SK-N-SH (cell line): ENCODE data around the gene NHLH1. TPM values are rescaled to one million over a fixed set of nuclear protein-coding genes. Genes with fewer than 3 reads are reported as not detected.

Experiments used
- CTCF ChIA-PET: fragments of 300-600, 350-600 bp; formaldehyde crosslinking; extraction: SDS; loops from one replicate; lab custom pipeline; 2021; lab: Yijun Ruan, JAX
- POLR2A ChIA-PET: fragments of 350-600 bp; sonication (Branson Sonifier 250); formaldehyde crosslinking; extraction: SDS; loops from one replicate; lab custom pipeline; 2020; ENCODE audit warnings: antibody characterized with exemption, inconsistent platforms; lab: Yijun Ruan, JAX
- DNase-seq: peaks from one replicate; pipeline ENCODE4 v3.0.0; 2012
- H2AFZ ChIP-seq: fragments of 200-600 bp; sonication (generic); 2 replicates; pipeline ENCODE4 v1.8.1; 2016; ENCODE audit warnings: antibody characterized with exemption, mild to moderate bottlenecking, low read depth
- H3F3A ChIP-seq: fragments of 200-600 bp; sonication (generic); replicated peaks from 2 replicates; pipeline ENCODE3; 2016; ENCODE audit warnings: antibody characterized with exemption, mild to moderate bottlenecking; ENCODE audit not compliant: insufficient read depth
- H3K27ac ChIP-seq, 2 experiments: fragments of 200-500 bp in 1 of 2; fragments of 200-600 bp in 1 of 2; sonication (Bioruptor generic) in 1 of 2; sonication (generic), shearing (Covaris generic) in 1 of 2; 2 replicates each; pipeline versions ENCODE4 v1.5.1 to v1.6.1; 2014 to 2016; ENCODE audit warnings: low read depth in 2 of 2, inconsistent platforms in 1 of 2, low read length in 1 of 2, mild to moderate bottlenecking in 1 of 2, mixed read lengths in 1 of 2
- H3K27me3 ChIP-seq: fragments of 200-600 bp; sonication (generic), shearing (Covaris generic); 2 replicates; pipeline ENCODE4 v1.6.1; 2016; ENCODE audit warnings: mixed run types; ENCODE audit not compliant: insufficient read depth
- H3K36me3 ChIP-seq, 2 experiments: fragments of 200-500 bp in 1 of 2; fragments of 200-600 bp in 1 of 2; sonication (Bioruptor generic) in 1 of 2; sonication (generic) in 1 of 2; replicated peaks in 1 of 2; 2 replicates each; pipeline versions ENCODE3 to v1.5.1; 2014 to 2016; ENCODE audit warnings: low read length in 1 of 2, mild to moderate bottlenecking in 1 of 2; ENCODE audit not compliant: insufficient read depth in 2 of 2, control insufficient read depth in 1 of 2
- H3K4me1 ChIP-seq, 2 experiments: fragments of 200-500 bp in 1 of 2; fragments of 200-600 bp in 1 of 2; sonication (Bioruptor generic) in 1 of 2; sonication (generic), shearing (Covaris generic) in 1 of 2; 2 replicates each; pipeline versions ENCODE4 v1.5.1 to v1.6.1; 2014 to 2016; ENCODE audit warnings: low read depth in 1 of 2, low read length in 1 of 2, mixed run types in 1 of 2; ENCODE audit not compliant: insufficient read depth in 2 of 2, control insufficient read depth in 1 of 2
- H3K4me2 ChIP-seq: fragments of 200-600 bp; sonication (generic), shearing (Covaris generic); 2 replicates; pipeline ENCODE4 v1.6.1; 2017; ENCODE audit warnings: mixed run types
- H3K4me3 ChIP-seq, 2 experiments: fragments of 200-500 bp in 1 of 2; fragments of 200-600 bp in 1 of 2; sonication (Bioruptor generic) in 1 of 2; sonication (generic), shearing (Covaris generic) in 1 of 2; 2 replicates each; pipeline versions ENCODE4 v1.5.1 to v1.8.1; 2014 to 2016; ENCODE audit warnings: low read depth in 2 of 2, inconsistent platforms in 1 of 2, low read length in 1 of 2, mild to moderate bottlenecking in 1 of 2, mixed read lengths in 1 of 2, moderate library complexity in 1 of 2
- H3K79me2 ChIP-seq: fragments of 200-600 bp; sonication (generic); 2 replicates; pipeline ENCODE4 v1.8.1; 2017; ENCODE audit warnings: mild to moderate bottlenecking; ENCODE audit not compliant: insufficient read depth
- H3K9ac ChIP-seq: fragments of 200-600 bp; sonication (generic); 2 replicates; pipeline ENCODE4 v1.6.1; 2017; ENCODE audit warnings: mixed run types
- H3K9me2 ChIP-seq: fragments of 200-600 bp; sonication (generic); 2 replicates; pipeline ENCODE4 v1.6.1; 2017; ENCODE audit warnings: mixed run types
- H3K9me3 ChIP-seq: fragments of 200-600 bp; sonication (generic); 2 replicates; pipeline ENCODE4 v1.6.1; 2017; ENCODE audit warnings: mixed run types, mild to moderate bottlenecking, moderate library complexity
- H4K20me1 ChIP-seq: fragments of 200-600 bp; sonication (generic); 2 replicates; pipeline ENCODE4 v1.6.1; 2017; ENCODE audit warnings: mild to moderate bottlenecking, mixed run types; ENCODE audit not compliant: insufficient read depth
- CHD2 ChIP-seq: fragments of 150-350 bp; IDR thresholded peaks from 2 replicates; pipeline ENCODE4 v1.6.1; 2018; ENCODE audit warnings: low read length; ENCODE audit not compliant: partially characterized antibody
- CTCF ChIP-seq: fragments of 200-600 bp; sonication (generic); IDR thresholded peaks from 2 replicates; pipeline ENCODE4 v1.6.1; 2017; ENCODE audit warnings: antibody characterized with exemption, mild to moderate bottlenecking, moderate library complexity
- ELF1 ChIP-seq: IDR thresholded peaks from 2 replicates; pipeline ENCODE4 v1.4.0; 2012
- IRF3 ChIP-seq: fragments of 150-350 bp; IDR thresholded peaks from 2 replicates; pipeline ENCODE4 v1.6.1; 2016; ENCODE audit warnings: mild to moderate bottlenecking, low read depth, low read length
- JUND ChIP-seq: IDR thresholded peaks from 2 replicates; pipeline ENCODE4 v1.4.0; 2012
- MXI1 ChIP-seq: IDR thresholded peaks from 2 replicates; pipeline ENCODE4 v1.6.1; 2012; ENCODE audit warnings: mild to moderate bottlenecking, low read depth, low read length, improper control_type of control experiment
- NFIC ChIP-seq: IDR thresholded peaks from 2 replicates; pipeline ENCODE4 v1.4.0; 2012; ENCODE audit warnings: borderline replicate concordance
- POLR2AphosphoS5 ChIP-seq: IDR thresholded peaks from 2 replicates; pipeline ENCODE4 v1.6.1; 2012; ENCODE audit warnings: low read depth, low read length
- RAD21 ChIP-seq: IDR thresholded peaks from 2 replicates; pipeline ENCODE4 v1.6.1; 2012; ENCODE audit warnings: mild to moderate bottlenecking, low read length
- RCOR1 ChIP-seq: fragments of 150-350 bp; IDR thresholded peaks from 2 replicates; pipeline ENCODE4 v1.6.1; 2017; ENCODE audit warnings: antibody characterized with exemption, low read length
- RFX5 ChIP-seq: IDR thresholded peaks from 2 replicates; pipeline ENCODE4 v1.6.1; 2012; ENCODE audit warnings: mild to moderate bottlenecking, improper control_type of control experiment, low read length
- SIN3A ChIP-seq: IDR thresholded peaks from 2 replicates; pipeline ENCODE4 v1.6.1; 2012; ENCODE audit warnings: low read depth, mild to moderate bottlenecking, low read length, moderate library complexity, borderline replicate concordance
- TAF1 ChIP-seq: IDR thresholded peaks from 2 replicates; pipeline ENCODE4 v1.6.1; 2012; ENCODE audit warnings: low read depth, mild to moderate bottlenecking, low read length, moderate library complexity, borderline replicate concordance
- TCF12 ChIP-seq: IDR thresholded peaks from 2 replicates; pipeline ENCODE4 v1.4.0; 2012
- USF2 ChIP-seq: fragments of 150-350 bp; IDR thresholded peaks from 2 replicates; pipeline ENCODE4 v1.6.1; 2017; ENCODE audit warnings: antibody characterized with exemption, low read length, low read depth, borderline replicate concordance
- WGBS: methylation state at CpG from one replicate; pipeline ENCODE4 v1.1.6; 2017; ENCODE audit warnings: low lambda C conversion rate; 5-methylcytosine and 5-hydroxymethylcytosine counted together
- polyA plus RNA-seq, 3 experiments: library from polyadenylated mRNA; depleted of rRNA; stranded (reverse); fragments of >200 nt; gene quantifications; 2 replicates each; pipeline ENCODE4 v1.2.3, GENCODE V29; 2012
- TF ChIP-seq, protein P1 (sequence below): IDR thresholded peaks from 2 replicates; pipeline ENCODE4 v1.4.0; 2012; ENCODE audit warnings: low read depth, borderline replicate concordance

NHLH1 gene
- polyA plus RNA-seq, 1 of the 3 experiments (the other 2 are of a cell fraction) = 0.18 TPM

DNA sequence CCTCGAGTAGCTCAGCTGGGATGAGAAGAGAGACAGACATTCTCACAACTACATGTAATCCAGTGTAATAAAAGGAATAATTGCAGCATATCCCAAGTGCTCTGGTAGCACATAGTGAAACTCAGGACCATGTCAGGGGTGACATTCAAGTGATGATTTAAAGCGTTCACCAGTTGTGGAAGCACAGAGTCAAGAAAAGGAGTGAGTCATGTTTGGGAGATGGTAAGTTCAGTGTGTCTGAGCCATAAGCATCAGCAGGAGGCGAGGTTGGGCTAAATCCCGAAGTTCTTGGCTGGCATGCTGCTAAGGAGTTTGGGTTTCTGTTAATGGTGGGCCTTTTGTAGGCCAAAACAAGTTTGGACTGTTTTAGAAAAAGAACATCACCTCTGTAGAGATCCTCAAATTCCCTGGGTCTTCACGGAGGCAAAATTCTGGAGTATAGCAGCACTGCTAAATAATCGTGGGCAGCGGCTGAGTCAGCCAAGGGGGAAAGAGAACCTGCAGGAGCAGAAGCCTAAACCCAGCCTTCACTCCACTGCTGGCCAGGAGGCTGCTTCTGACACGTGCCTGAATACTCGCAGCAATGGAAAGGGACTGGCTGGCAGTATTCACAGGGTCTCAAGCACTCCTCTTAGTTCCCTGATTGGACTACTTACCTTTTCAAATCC lies 7.2 kb upstream of the NHLH1 start (continued):
- TF ChIP-seq, protein P1, sequence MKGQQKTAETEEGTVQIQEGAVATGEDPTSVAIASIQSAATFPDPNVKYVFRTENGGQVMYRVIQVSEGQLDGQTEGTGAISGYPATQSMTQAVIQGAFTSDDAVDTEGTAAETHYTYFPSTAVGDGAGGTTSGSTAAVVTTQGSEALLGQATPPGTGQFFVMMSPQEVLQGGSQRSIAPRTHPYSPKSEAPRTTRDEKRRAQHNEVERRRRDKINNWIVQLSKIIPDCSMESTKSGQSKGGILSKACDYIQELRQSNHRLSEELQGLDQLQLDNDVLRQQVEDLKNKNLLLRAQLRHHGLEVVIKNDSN = no peak
- no peak for TF ChIP-seq RCOR1
- no peak for TF ChIP-seq IRF3
- TF ChIP-seq CHD2 = no peak
- TF ChIP-seq POLR2AphosphoS5 = no peak
- no peak for TF ChIP-seq CTCF

DNA sequence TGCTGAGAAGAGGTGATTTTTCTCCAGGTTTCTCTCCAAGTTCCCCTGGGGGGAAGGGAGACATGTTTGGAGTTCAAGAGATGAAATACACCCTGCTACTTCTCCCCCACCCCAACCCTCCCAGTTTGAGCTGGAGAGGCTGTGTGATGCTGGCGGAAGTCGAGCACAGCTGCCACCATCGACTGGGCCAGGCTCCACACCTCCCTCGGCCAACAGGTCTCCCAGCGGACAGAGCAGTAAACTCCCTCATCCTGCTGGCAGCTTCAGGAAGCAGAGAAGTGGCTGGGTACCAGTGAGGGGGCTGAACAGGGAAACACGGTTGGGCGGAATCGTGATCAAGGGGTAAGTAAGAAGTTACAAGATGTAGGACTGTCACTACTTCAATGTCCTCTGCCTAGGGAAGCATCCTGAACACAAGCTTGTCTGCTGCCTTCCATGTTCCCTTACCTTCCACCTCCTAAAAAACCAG lies 6.6 kb upstream of the NHLH1 start:
- no peak for DNase-seq
- H3F3A ChIP-seq = peaks cover 5% of the 10 kb centered on the region
- no peak for TF ChIP-seq SIN3A
- TF ChIP-seq USF2 = no peak
- TF ChIP-seq ELF1 = no peak
- no peak for TF ChIP-seq JUND
- no peak for TF ChIP-seq RFX5
- no peak for TF ChIP-seq NFIC
- TF ChIP-seq TAF1 = no peak
- TF ChIP-seq RAD21 = no peak
- no peak for TF ChIP-seq MXI1
- TF ChIP-seq TCF12 = no peak
- no peak overlapping the region for H3K4me2 ChIP-seq
- ChIA-PET CTCF (interaction anchor here (1.0 to 9.0 kb wide), 3 partner anchors 9 to 69 kb away, joined by 3 to 85 read pairs (median 9); no protein-coding TSS in a partner anchor), POLR2A (no interaction called here)
- H3K27ac ChIP-seq = no peak overlapping the region
- no peaks in the 10 kb centered on the region for H4K20me1 ChIP-seq
- no peaks in the 10 kb centered on the region for H3K27me3 ChIP-seq
- no peak overlapping the region for H2AFZ ChIP-seq
- WGBS = 100% methylated on average over 5 of the region's 8 CpGs
- H3K36me3 ChIP-seq = peaks cover 8 to 45% of the 10 kb centered on the region in 2 experiments
- H3K9me3 ChIP-seq = no peaks in the 10 kb centered on the region
- no peaks in the 10 kb centered on the region for H3K4me1 ChIP-seq
- no peak overlapping the region for H3K9ac ChIP-seq
- H3K79me2 ChIP-seq = no peaks in the 10 kb centered on the region
- no peaks in the 10 kb centered on the region for H3K9me2 ChIP-seq
- no peak overlapping the region for H3K4me3 ChIP-seq
